PC-9 (cell line): Measurements from ENCODE around the gene MECR. TPM values are rescaled to one million over a fixed set of nuclear protein-coding genes. Genes with fewer than 3 reads are reported as not detected.
A peak's percentile ranks its signal among the peaks of the same experiment; 100 is the strongest.

Experiments used
- BruUV-seq: library from RNA; stranded (reverse); fragments of 400-500 nt; replicated peaks from 2 replicates; lab custom pipeline; 2021; lab: Mats Ljungman, UMichigan
- CTCF ChIA-PET: fragments of 300-600 bp; sonication (Branson Sonifier 250); formaldehyde crosslinking; loops from one replicate; lab custom pipeline; 2022; ENCODE audit warnings: antibody characterized with exemption; lab: Charles Lee
- POLR2A ChIA-PET: fragments of 300-600 bp; sonication (Branson Sonifier 250); formaldehyde crosslinking; loops from one replicate; lab custom pipeline; 2022; ENCODE audit warnings: antibody characterized with exemption; ENCODE audit not compliant: unreplicated experiment; lab: Charles Lee
- DNase-seq, 2 experiments: peaks; one replicate each; pipeline versions ENCODE4 v3.0.0 to v3.0.0-alpha.2; 2015 to 2022; ENCODE audit warnings: mixed read lengths in 1 of 2
- H2AFZ ChIP-seq: fragments of 200-600 bp; sonication (generic); 2 replicates; pipeline ENCODE4 v1.8.1; 2017; ENCODE audit warnings: antibody characterized with exemption
- H3F3A ChIP-seq: fragments of 200-600 bp; sonication (generic); 2 replicates; pipeline ENCODE4 v1.8.1; 2017; ENCODE audit warnings: antibody characterized with exemption, mild to moderate bottlenecking, low read depth; ENCODE audit not compliant: insufficient read depth
- H3K27ac ChIP-seq: fragments of 200-600 bp; sonication (generic); 2 replicates; pipeline ENCODE4 v1.6.1; 2016; ENCODE audit warnings: mixed run types
- H3K27me3 ChIP-seq: fragments of 200-600 bp; sonication (generic); 2 replicates; pipeline ENCODE4 v1.6.1; 2016; ENCODE audit warnings: low read depth, mixed run types; ENCODE audit not compliant: insufficient read depth
- H3K36me3 ChIP-seq: fragments of 200-600 bp; sonication (generic); 2 replicates; pipeline ENCODE4 v1.6.1; 2016; ENCODE audit warnings: low read depth, mixed run types
- H3K4me1 ChIP-seq: fragments of 200-600 bp; sonication (generic); replicated peaks from 2 replicates; pipeline ENCODE4 v1.6.1; 2016; ENCODE audit warnings: mixed run types; ENCODE audit not compliant: insufficient read depth
- H3K4me2 ChIP-seq: fragments of 200-600 bp; sonication (generic); 2 replicates; pipeline ENCODE4 v1.6.1; 2017; ENCODE audit warnings: mixed run types
- H3K4me3 ChIP-seq: fragments of 200-600 bp; sonication (generic); 2 replicates; pipeline ENCODE4 v1.6.1; 2016; ENCODE audit warnings: mixed run types
- H3K79me2 ChIP-seq: fragments of 200-600 bp; sonication (generic); 2 replicates; pipeline ENCODE4 v1.6.1; 2017; ENCODE audit warnings: low read depth, mixed run types
- H3K9me2 ChIP-seq: fragments of 200-600 bp; sonication (generic); 2 replicates; pipeline ENCODE4 v1.8.1; 2017; ENCODE audit warnings: mild to moderate bottlenecking; ENCODE audit not compliant: insufficient read depth
- H3K9me3 ChIP-seq: fragments of 200-600 bp; sonication (generic); 2 replicates; pipeline ENCODE4 v1.8.1; 2016; ENCODE audit warnings: low read depth; ENCODE audit not compliant: insufficient read depth
- H4K20me1 ChIP-seq: fragments of 200-600 bp; sonication (generic); 2 replicates; pipeline ENCODE4 v1.8.1; 2017; ENCODE audit not compliant: insufficient read depth
- CTCF ChIP-seq: fragments of 200-600 bp; sonication (generic); conservative IDR thresholded peaks from 2 replicates; pipeline ENCODE4 v1.6.1; 2017; ENCODE audit warnings: mixed run types, antibody characterized with exemption, mild to moderate bottlenecking, moderate library complexity
- EZH2 ChIP-seq: fragments of 200-600 bp; sonication (generic); IDR thresholded peaks from 2 replicates; pipeline ENCODE4 v1.8.0; 2017; ENCODE audit warnings: antibody characterized with exemption, low read depth
- intact Hi-C: fragments of 100-400 bp; cut with micrococcal nuclease; formaldehyde crosslinking; loops from one replicate; pipeline ENCODE4 v1.10.0; 2022; ENCODE audit not compliant: unreplicated experiment
- total RNA-seq: library from RNA; stranded (reverse); gene quantifications from 2 replicates; pipeline ENCODE4 v1.2.3, GENCODE V29; 2021

Gene MECR
- total RNA-seq, 1 experiment from 2014 or later = 46.4 TPM

- Histone ChIP-seq H3K27ac (peak overlapping the region; percentile 63), H3K9me2 (no peaks in the 10 kb centered on the region), H3K4me2 (peak overlapping the region; percentile 68), H2AFZ (no peak overlapping the region), H3K4me3 (no peak overlapping the region), H3K79me2 (no peaks in the 10 kb centered on the region), H3K27me3 (no peaks in the 10 kb centered on the region), H3F3A (peaks cover 7% of the 10 kb centered on the region; the same call in 1 of the 2 replicates), H3K9me3 (no peaks in the 10 kb centered on the region), H3K36me3 (peaks cover 8% of the 10 kb centered on the region), H3K4me1 (peaks cover 9% of the 10 kb centered on the region), H4K20me1 (no peaks in the 10 kb centered on the region)
- TF ChIP-seq CTCF (no peak), EZH2 (no peak)
- CTCF ChIA-PET = interaction anchor here (0.5 to 1.5 kb wide), 10 partner anchors 20 to 325 kb away, joined by 3 to 8 read pairs (median 4); partner anchors contain the start of gene SRSF4
- no peak for DNase-seq
- BruUV-seq = no TSS peak
- intact Hi-C loops = loop anchor here (2.0 to 10.0 kb wide), 3 partner anchors 169 to 557 kb away; partner anchors contain the start of genes RNU11 and TAF12
- POLR2A ChIA-PET = no interaction called here
Measured at GRCh38 chr1:29202053-29202452, 28.7 kb downstream of the MECR start.

- intact Hi-C loops = loop anchor here (2.0 to 10.0 kb wide), 3 partner anchors 169 to 557 kb away; partner anchors contain the start of genes RNU11 and TAF12
- no peak for DNase-seq
- no peak for TF ChIP-seq CTCF
- no peak for TF ChIP-seq EZH2
- Histone ChIP-seq H3K27me3 (no peaks in the 10 kb centered on the region), H3K27ac (no peak overlapping the region), H4K20me1 (no peaks in the 10 kb centered on the region), H3K79me2 (no peaks in the 10 kb centered on the region), H3F3A (peaks cover 7% of the 10 kb centered on the region; the same call in 1 of the 2 replicates), H3K9me3 (no peaks in the 10 kb centered on the region), H3K4me1 (peaks cover 9% of the 10 kb centered on the region), H2AFZ (no peak overlapping the region), H3K4me3 (no peak overlapping the region), H3K4me2 (no peak overlapping the region; the same call in 1 of the 2 replicates), H3K9me2 (no peaks in the 10 kb centered on the region), H3K36me3 (peaks cover 8% of the 10 kb centered on the region)
- CTCF ChIA-PET = interaction anchor here (1.4 kb wide), 1 partner anchor 315 kb away, joined by 8 read pairs; no protein-coding TSS in a partner anchor
- POLR2A ChIA-PET = no interaction called here
- BruUV-seq = no TSS peak
Measured at GRCh38 chr1:29201595-29202051, 29.1 kb downstream of the MECR start.

GRCh38 chr1:29200906-29201594 is 29.7 kb downstream of the MECR start:
- no peaks in the 10 kb centered on the region for H3K27me3 ChIP-seq
- no peaks in the 10 kb centered on the region for H3K9me2 ChIP-seq
- H4K20me1 ChIP-seq = no peaks in the 10 kb centered on the region
- no peak overlapping the region for H3K4me2 ChIP-seq
- BruUV-seq = no TSS peak
- CTCF ChIA-PET = no interaction called here
- H3K36me3 ChIP-seq = peaks cover 8% of the 10 kb centered on the region
- no peak overlapping the region for H2AFZ ChIP-seq
- H3F3A ChIP-seq = peaks cover 7% of the 10 kb centered on the region; the same call in 1 of the 2 replicates
- no peaks in the 10 kb centered on the region for H3K9me3 ChIP-seq
- H3K27ac ChIP-seq = no peak overlapping the region
- TF ChIP-seq CTCF = no peak
- TF ChIP-seq EZH2 = no peak
- no peak overlapping the region for H3K4me3 ChIP-seq
- intact Hi-C loops = loop anchor here (10.0 kb wide), 1 partner anchor 556 kb away; the partner anchor contains the start of genes RNU11 and TAF12
- peaks cover 9% of the 10 kb centered on the region for H3K4me1 ChIP-seq
- no peak for DNase-seq
- POLR2A ChIA-PET = no interaction called here
- no peaks in the 10 kb centered on the region for H3K79me2 ChIP-seq
